ENCODE results near the gene THRB. TPM values are rescaled to one million over a fixed set of nuclear protein-coding genes. Genes with fewer than 3 reads are reported as not detected.
A peak's percentile ranks its signal among the peaks of the same experiment; 100 is the strongest.

Gene THRB
- total and polyA plus RNA-seq, 9 of the 15 experiments (the other 6 are each of a cell fraction or from before 2014, with no cell fraction given), result 1.7 to 14.9 (median 6.9) TPM

DNA sequence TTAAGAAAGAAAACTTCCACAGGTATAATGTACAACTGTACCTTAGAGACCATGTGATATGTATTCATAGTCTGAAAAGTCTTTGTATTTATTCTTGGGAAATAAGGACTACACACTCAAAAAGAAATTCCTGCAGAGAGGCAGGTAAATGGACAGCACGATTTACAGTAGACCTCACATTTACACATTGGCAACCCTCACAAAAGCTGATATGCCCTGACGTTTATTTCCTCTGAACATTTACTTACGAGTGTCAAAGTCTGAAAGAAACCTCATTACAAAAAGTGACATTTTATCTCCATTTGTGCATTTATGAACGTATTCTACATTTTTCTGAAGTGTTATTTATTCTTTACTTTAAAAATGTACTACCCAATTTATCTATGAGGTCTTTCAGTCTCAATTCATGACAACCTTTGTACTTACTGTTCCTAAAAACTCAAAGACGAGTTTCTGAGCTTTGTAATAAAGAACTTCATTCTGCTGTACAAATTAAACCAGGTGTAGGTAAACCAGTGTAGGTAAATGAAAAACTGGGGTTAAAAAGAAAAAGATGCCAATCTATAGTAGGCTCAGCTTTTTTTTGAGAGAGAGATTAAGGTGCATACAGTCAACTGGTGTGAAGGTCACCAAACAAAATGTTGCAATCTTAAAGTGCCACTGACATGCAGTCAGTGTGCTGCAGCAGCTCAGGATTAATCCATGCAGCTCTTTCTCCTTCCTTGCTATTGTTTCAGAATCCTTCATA lies 44.3 kb downstream of the THRB start:
- DNase-seq (ENCODE audit: extremely low read depth in 1 of 4, low spot score in 3 of 4) (no peak), ATAC-seq (peak; percentile 72), FAIRE-seq (peak; percentile 11)
- H3K36me3 ChIP-seq (ENCODE audit: control insufficient read depth, insufficient read depth, low read length), result no peaks in the 10 kb centered on the region
- CTCF ChIA-PET (ENCODE audit: low intra/inter-chr PET ratio), result no interaction called here
- BruUV-seq (replicated peaks), result no TSS peak
- H3K9me3 ChIP-seq (replicated peaks; ENCODE audit: control insufficient read depth, insufficient read depth, low read depth, low read length), result no peaks in the 10 kb centered on the region
- no peak overlapping the region for H3K9ac ChIP-seq (ENCODE audit: insufficient read depth in 1 of 2, low read depth in 2 of 2, low read length in 2 of 2)
- intact Hi-C loops (cut with micrococcal nuclease), result no loop called here
- H3K4me1 ChIP-seq (replicated peaks in 1 of 2; ENCODE audit: control insufficient read depth in 2 of 2, insufficient read depth in 2 of 2, low read length in 2 of 2), result 0 out of 5 replicates have a peak, but pooled peaks cover 0 to 2% of the 10 kb centered on the region in 2 experiments
- H3K27ac ChIP-seq (ENCODE audit: extremely low read depth, low read depth, low read length), result no peak overlapping the region
- TF ChIP-seq TCF15 (CRISPR knock-in tag; IDR thresholded peaks at IDR 0.05) (no peak), RBM25 (IDR thresholded peaks at IDR 0.05; ENCODE audit: low read depth, low read length, severe bottlenecking) (no peak), CEBPG (CRISPR knock-in tag; IDR thresholded peaks at IDR 0.05) (no peak), CEBPG (tag; conservative IDR thresholded peaks at IDR 0.05 in 1 of 2, IDR thresholded peaks at IDR 0.05 in 1 of 2) (peak in 1 of 2 experiments; percentile 66; a peak in 3 of 4 replicates), ESRRA (IDR thresholded peaks at IDR 0.05; ENCODE audit: borderline replicate concordance, low read depth) (peak; percentile 13; the same call in 1 of the 2 replicates), SPI1 (IDR thresholded peaks at IDR 0.05; ENCODE audit: borderline replicate concordance, low read depth, low read length) (no peak), NR2C2 (CRISPR knock-in tag; IDR thresholded peaks at IDR 0.05) (no peak), NR2C2 (tag; IDR thresholded peaks at IDR 0.05) (peak; percentile 27; the same call in 1 of the 2 replicates), ZNF197 (CRISPR knock-in tag; IDR thresholded peaks at IDR 0.05; ENCODE audit: low read depth) (no peak), ZNF121 (CRISPR knock-in tag; conservative IDR thresholded peaks at IDR 0.05) (no peak), FOXM1 (IDR thresholded peaks at IDR 0.05; ENCODE audit: low read depth) (no peak), FOXM1 (CRISPR knock-in tag; IDR thresholded peaks at IDR 0.05; ENCODE audit: low read depth) (no peak), ASH1L (IDR thresholded peaks at IDR 0.05; ENCODE audit: borderline replicate concordance, low read depth, partially characterized antibody) (no peak), CEBPB (tag; IDR thresholded peaks at IDR 0.05) (peak; percentile 90)
- no peaks in the 10 kb centered on the region for H3K9me1 ChIP-seq (ENCODE audit: control insufficient read depth, insufficient read depth, low read length)
- in situ Hi-C loops (cut with MboI), result no loop called here
- WGBS (ENCODE audit: insufficient coverage, low coverage, missing lambda C conversion rate), result 25% methylated on average over 5 of the region's 5 CpGs
- no peak overlapping the region for H2AFZ ChIP-seq (ENCODE audit: low read depth, low read length)
- H3K4me2 ChIP-seq (ENCODE audit: insufficient read depth, low read length), result no peak overlapping the region
- H3K27me3 ChIP-seq (ENCODE audit: control insufficient read depth in 2 of 2, insufficient read depth in 2 of 2, low read length in 2 of 2), result no peaks in the 10 kb centered on the region
- H3K4me3 ChIP-seq, result no peak overlapping the region
- H4K20me1 ChIP-seq (replicated peaks; ENCODE audit: control insufficient read depth, insufficient read depth, low read length), result no peaks in the 10 kb centered on the region
- no peaks in the 10 kb centered on the region; the same call in 2 of the 3 replicates for H3K79me2 ChIP-seq (ENCODE audit: control insufficient read depth, insufficient read depth, low read length)
- POLR2A ChIA-PET, result interaction anchor here (1.2 kb wide), 1 partner anchor 44 kb away, joined by 6 read pairs; the partner anchor contains the start of gene THRB

Data from K562 (cell line).